Measurements from ENCODE around the gene ZC3H15.

Gene ZC3H15

DNA sequence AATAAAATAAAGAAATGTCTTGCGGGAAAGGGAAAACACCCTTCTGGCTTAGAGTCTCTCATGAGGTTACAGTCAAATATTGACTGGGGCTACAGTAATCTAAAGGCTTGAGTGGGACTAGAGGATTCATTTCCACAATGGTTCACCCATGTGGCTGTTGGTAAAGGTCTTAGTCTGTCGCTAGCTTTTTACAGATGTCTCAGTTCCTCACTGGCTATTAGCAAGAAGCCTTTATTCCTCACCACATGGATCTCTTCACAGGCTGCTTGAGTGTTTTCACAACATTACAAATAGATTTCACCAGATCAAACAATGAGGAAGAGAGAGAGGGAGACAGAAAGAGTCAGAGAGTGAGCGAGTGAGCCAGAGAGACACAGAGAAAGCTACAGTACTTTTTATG is 8.3 kb upstream of the ZC3H15 start:
- no peak overlapping the region for H3K27ac ChIP-seq
- TF ChIP-seq CTCF (IDR thresholded peaks at IDR 0.05): no peak
- no peak for TF ChIP-seq ZFX (IDR thresholded peaks at IDR 0.05; ENCODE audit: borderline replicate concordance)

GRCh38 chr2:186480991-186481390 is 5.1 kb upstream of the ZC3H15 start:
- no peak for TF ChIP-seq CTCF (IDR thresholded peaks at IDR 0.05)
- no peak for TF ChIP-seq ZFX (IDR thresholded peaks at IDR 0.05; ENCODE audit: borderline replicate concordance)
- no peak overlapping the region for H3K27ac ChIP-seq

DNA sequence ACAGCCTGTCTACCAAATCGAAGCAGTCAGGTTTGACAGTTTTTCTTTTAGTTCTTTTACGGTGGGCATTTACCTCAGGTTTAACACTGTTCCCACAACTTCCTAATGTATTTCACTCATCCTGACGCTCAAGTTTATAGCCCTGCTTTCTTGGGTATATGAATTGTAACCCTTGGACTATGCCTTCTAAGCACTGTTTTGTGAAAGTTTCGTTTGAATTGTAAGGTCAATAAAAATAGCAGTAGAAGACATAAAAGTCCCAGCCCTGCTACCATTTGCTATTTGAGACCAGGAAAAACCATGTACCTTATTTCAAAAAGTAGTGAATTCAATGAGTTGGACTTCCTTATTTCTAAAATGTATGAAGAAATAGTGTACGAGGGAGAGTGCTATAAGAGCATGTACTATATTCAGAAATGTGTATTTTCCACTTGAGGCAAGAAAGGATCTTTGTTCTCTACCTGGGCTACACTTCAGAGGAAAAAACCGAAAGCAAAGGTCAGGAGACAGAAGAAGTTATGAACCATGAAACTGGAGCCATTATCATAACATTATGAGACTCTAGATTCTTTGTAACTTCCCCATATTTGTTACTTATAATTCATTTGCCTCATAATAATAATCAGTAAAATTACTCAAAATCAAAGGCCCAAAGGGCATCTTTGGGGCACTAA is 1.9 kb upstream of the ZC3H15 start:
- TF ChIP-seq ZFX (IDR thresholded peaks at IDR 0.05; ENCODE audit: borderline replicate concordance) (no peak), CTCF (IDR thresholded peaks at IDR 0.05) (no peak)
- no peak overlapping the region for H3K27ac ChIP-seq

DNA sequence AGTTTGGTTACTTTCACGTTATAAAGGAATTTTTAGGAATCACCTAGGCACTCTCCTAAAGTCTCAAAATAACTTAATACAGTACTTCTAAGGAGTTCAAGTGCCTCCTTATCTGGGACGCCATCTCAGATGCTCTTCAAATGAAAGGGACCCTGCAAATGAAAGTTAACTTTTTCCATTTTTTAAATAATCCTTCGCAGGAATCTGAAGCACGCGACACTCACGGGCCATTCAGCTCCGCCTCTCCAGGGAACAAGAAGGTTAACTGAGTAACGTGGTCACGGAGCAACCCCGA is 537 bp upstream of the ZC3H15 start:
- TF ChIP-seq ZFX (IDR thresholded peaks at IDR 0.05; ENCODE audit: borderline replicate concordance): no peak
- no peak for TF ChIP-seq CTCF (IDR thresholded peaks at IDR 0.05)
- peak overlapping the region; percentile 86 for H3K27ac ChIP-seq

GRCh38 chr2:186486651-186487647 is 889 bp downstream of the ZC3H15 start:
- peak overlapping the region; percentile 86 for H3K27ac ChIP-seq
- TF ChIP-seq CTCF (IDR thresholded peaks at IDR 0.05) (no peak), ZFX (IDR thresholded peaks at IDR 0.05; ENCODE audit: borderline replicate concordance) (no peak)

- TF ChIP-seq ZFX (IDR thresholded peaks at IDR 0.05; ENCODE audit: borderline replicate concordance) (no peak), CTCF (IDR thresholded peaks at IDR 0.05) (no peak)
- H3K27ac ChIP-seq: no peak overlapping the region
Measured at GRCh38 chr2:186493564-186494085, 7.6 kb downstream of the ZC3H15 start.

GRCh38 chr2:186496401-186496800 is 10.3 kb downstream of the ZC3H15 start:
- no peak overlapping the region for H3K27ac ChIP-seq
- TF ChIP-seq CTCF (IDR thresholded peaks at IDR 0.05): no peak
- no peak for TF ChIP-seq ZFX (IDR thresholded peaks at IDR 0.05; ENCODE audit: borderline replicate concordance)

Measured in 22Rv1 (cell line).